A549 (cell line): ENCODE measurements around the gene ANKRD40.

Source experiments
- ATOH8 ChIP-seq: fragments of 250-450 bp; sonication (Bioruptor Pico); IDR thresholded peaks from 2 replicates; pipeline ENCODE4 v1.5.0; 2020; ENCODE audit warnings: low read depth, mild to moderate bottlenecking, moderate library complexity
- CTCF ChIP-seq: fragments of >200 bp; sonication (Bioruptor Twin); formaldehyde crosslinking; IDR thresholded peaks from 3 replicates; pipeline ENCODE4 v1.5.1; 2016
- EP300 ChIP-seq, 2 experiments: fragments of >200 bp; sonication (Bioruptor Twin); formaldehyde crosslinking; IDR thresholded peaks; 2 replicates in 1 of 2; 3 replicates in 1 of 2; pipeline ENCODE4 v1.6.1; 2016 to 2017
- HDAC2 ChIP-seq: fragments of 200-600 bp; sonication (generic); IDR thresholded peaks from 2 replicates; pipeline ENCODE4 v1.6.1; 2016
- HOXA7 ChIP-seq: fragments of 250-450 bp; sonication (Bioruptor Pico); IDR thresholded peaks from 2 replicates; pipeline ENCODE4 v1.5.0; 2020; ENCODE audit warnings: mild to moderate bottlenecking, moderate library complexity
- REST ChIP-seq: fragments of 200-600 bp; sonication (generic); IDR thresholded peaks from 2 replicates; pipeline ENCODE4 v1.6.1; 2016; ENCODE audit warnings: antibody characterized with exemption, mild to moderate bottlenecking, moderate library complexity
- RFX5 ChIP-seq: fragments of 450-650 bp; IDR thresholded peaks from 2 replicates; pipeline ENCODE4 v1.7.1; 2014; ENCODE audit warnings: antibody characterized with exemption, mild to moderate bottlenecking, moderate library complexity
- RNF2 ChIP-seq: fragments of 200-600 bp; sonication (generic); IDR thresholded peaks from 2 replicates; pipeline ENCODE4 v1.6.1; 2016; ENCODE audit warnings: low read depth, mild to moderate bottlenecking, antibody characterized with exemption, moderate library complexity, borderline replicate concordance
- ZFP36 ChIP-seq: fragments of 450-650 bp; IDR thresholded peaks from 2 replicates; pipeline ENCODE4 v1.6.1; 2014; ENCODE audit warnings: borderline replicate concordance; ENCODE audit not compliant: partially characterized antibody

GRCh38 chr17:50699410-50699809 is 8.3 kb downstream of the ANKRD40 start:
- no peak for TF ChIP-seq CTCF
- no peak for TF ChIP-seq HDAC2
- TF ChIP-seq ATOH8 (CRISPR knock-in tag) = no peak
- TF ChIP-seq ZFP36 = no peak
- no peak for TF ChIP-seq REST
- TF ChIP-seq RFX5 = no peak
- no peak for TF ChIP-seq EP300 (IDR thresholded peaks at IDR 0.05)
- no peak for TF ChIP-seq HOXA7
- TF ChIP-seq RNF2 = no peak
